Fibroblast of skin of back (primary cell): ENCODE data around the gene PELI2.
A peak's percentile ranks its signal among the peaks of the same experiment; 100 is the strongest.

Experiments
- DNase-seq: peaks from one replicate; pipeline ENCODE4 v3.0.0-alpha.2; 2013

The PELI2 gene

GRCh38 chr14:56175773-56176172 is 57.6 kb downstream of the PELI2 start:
- no peak for DNase-seq

DNA sequence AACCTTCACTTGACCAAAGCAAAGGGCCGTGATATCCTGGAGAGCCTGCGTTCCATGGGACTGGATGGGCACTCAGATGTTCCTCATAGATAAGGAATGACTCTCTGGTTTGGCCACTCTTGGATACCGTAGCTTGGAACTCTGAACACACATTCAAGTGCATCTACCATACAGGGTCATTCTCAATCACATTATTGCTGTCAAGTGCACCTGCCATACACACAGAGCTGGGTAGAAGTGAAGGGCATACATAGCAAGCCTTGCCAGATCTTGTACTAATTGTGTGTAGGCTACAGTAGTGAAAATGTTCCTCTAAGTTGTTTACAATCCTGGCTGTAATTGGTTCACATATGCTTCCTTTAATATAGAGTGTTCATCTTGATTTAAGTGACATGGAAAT is 58.3 kb downstream of the PELI2 start:
- DNase-seq = no peak

- DNase-seq = no peak
These were observed 58.8 kb downstream of the PELI2 start for GRCh38 chr14:56177036-56177435.

DNA sequence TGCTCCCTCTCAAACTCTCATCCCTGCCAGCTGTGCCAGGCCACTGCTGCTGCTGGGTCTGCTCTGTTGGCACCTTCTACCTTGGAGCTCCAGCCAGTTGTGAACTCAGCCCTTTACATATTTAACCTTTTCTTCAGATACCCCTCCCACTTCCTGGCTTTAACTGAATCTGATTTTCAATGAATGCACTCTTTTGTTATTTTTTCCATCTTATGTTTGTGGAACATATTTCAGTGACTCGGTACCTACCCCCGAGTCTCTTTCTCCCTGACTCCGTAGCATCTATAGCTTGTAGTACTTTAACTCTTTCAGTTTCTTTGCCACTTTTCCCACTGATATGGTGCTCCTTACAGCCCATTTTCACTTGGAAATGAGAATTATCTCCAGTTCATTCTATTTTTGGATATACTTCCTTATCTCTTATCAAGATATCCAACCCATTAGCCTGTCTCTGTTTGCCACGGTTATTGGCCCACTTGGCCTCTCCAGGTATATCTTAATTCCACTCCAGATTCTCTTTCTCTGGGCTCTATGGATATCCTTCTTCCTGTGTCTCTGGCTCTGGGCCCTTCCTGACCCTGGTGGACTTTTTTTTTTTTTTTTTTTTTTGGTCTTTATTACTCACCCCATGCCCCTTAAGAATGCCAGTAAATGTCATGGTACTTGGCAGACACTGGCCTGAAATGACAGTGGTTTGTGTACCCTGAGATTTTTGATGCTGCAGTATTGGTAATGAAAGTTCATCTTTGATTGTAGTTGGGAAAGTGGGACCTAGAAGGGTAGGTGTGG is 62.7 kb downstream of the PELI2 start:
- no peak for DNase-seq

DNA sequence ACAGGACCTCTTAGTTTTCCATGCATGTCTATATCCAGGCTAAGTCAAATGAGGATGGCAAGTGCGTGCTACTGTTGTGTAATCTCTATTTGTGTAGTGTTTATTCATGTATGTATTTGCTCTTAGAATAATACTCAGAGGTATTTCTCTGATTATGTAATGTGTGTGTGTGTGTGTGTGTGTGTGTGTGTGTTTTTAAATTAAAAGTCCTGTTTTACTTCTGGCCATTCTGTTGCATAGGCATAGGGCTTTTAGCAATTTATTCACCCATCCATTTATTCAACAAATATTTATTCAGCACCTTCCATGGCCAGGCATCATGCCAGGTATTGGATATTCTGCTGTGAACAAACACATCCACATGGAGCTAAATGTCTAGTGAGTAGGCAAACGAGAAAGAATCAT is 63.5 kb downstream of the PELI2 start:
- no peak for DNase-seq

GRCh38 chr14:56182410-56182809 is 64.2 kb downstream of the PELI2 start:
- no peak for DNase-seq

- no peak for DNase-seq
These were observed 65.5 kb downstream of the PELI2 start for GRCh38 chr14:56183631-56184157.

DNA sequence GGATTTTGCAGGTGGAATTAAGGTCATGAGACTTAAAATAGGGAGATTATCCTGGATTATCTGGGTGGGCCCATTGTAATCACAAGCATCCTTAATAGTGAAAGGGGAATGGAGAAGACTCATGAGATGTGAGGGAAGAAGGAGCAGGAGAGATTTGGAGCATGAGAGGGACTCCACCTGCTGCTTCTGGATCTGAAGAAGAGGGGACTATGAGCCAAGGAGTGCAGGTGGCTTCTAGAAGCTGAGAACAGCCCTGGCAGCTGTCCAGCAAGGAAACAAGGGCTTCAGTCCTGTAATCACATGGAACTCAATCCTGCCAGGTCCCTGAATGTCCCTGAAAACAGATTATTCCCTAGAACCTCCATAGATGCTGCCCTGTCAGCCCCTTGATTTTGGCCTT is 67.8 kb downstream of the PELI2 start:
- DNase-seq = no peak

- DNase-seq = no peak
These were observed 69.5 kb downstream of the PELI2 start for GRCh38 chr14:56187736-56188135.

- peak; percentile 60 for DNase-seq
These were observed 71.1 kb downstream of the PELI2 start for GRCh38 chr14:56189307-56189706.

DNA sequence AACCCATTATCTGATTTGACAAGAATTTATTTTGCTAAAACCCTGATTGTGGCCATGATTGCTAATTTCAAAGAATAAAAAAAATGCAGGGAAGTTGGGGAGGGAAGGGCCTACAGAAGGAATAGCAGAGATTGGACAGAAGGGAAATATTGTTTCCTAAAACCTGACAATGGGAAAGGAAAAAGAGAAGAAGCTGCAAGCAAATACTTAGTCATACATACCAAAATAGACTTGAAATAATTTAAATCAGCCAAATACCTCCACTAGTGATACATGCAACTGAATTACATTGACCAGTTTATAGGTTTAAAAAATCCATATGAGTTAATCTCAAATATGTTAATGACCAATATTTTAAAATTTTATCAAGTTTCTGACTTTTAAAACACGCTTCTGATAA is 75.1 kb downstream of the PELI2 start:
- peak; percentile 50 for DNase-seq

- DNase-seq = no peak
These were observed 75.8 kb downstream of the PELI2 start for GRCh38 chr14:56194042-56194441.

- DNase-seq = no peak
These were observed 77.0 kb downstream of the PELI2 start for GRCh38 chr14:56195223-56195622.

DNA sequence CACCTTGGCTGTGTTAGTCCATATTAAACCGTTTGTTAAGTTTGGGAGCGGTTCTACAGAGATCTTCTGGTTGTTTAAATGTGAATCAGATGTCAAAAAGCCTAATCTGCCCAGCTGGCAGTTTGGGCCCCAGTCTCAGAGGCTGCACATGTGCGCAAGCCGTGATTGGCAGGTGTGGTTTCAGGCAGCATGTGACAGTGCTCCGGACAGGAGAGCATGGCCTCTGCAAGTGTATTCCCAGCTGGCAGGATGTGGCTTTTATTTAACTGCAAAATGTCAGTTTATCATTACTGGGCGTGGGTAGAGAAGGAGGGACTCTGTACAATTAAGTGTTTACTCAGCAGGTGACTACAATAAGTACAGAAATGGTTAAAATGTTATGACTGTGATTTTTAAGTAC is 77.5 kb downstream of the PELI2 start:
- peak; percentile 61 for DNase-seq

- peak; percentile 55 for DNase-seq
These were observed 78.1 kb downstream of the PELI2 start for GRCh38 chr14:56196274-56196673.

DNA sequence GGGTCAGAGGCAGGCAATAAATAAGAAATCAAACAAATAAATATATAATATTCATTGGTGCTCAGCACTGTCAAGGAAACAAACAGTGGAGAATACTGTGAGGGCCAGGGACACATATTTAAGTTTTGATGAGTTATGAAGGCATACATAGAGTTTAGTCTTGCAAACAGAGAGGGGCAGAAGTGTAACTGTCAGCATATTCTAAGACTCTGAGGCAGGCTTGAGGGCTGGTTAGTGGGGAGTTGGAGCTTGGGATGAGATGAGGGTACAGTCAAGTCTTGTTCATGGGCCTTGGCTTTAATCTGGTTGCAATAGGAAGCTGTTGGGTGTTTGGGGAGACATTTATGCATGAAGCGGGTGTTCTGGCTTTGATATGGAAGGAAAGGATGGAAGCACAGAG is 78.9 kb downstream of the PELI2 start:
- DNase-seq = no peak

- DNase-seq = no peak
These were observed 80.2 kb downstream of the PELI2 start for GRCh38 chr14:56198438-56198837.

- peak; percentile 99 for DNase-seq
These were observed 81.1 kb downstream of the PELI2 start for GRCh38 chr14:56199095-56199981.

DNA sequence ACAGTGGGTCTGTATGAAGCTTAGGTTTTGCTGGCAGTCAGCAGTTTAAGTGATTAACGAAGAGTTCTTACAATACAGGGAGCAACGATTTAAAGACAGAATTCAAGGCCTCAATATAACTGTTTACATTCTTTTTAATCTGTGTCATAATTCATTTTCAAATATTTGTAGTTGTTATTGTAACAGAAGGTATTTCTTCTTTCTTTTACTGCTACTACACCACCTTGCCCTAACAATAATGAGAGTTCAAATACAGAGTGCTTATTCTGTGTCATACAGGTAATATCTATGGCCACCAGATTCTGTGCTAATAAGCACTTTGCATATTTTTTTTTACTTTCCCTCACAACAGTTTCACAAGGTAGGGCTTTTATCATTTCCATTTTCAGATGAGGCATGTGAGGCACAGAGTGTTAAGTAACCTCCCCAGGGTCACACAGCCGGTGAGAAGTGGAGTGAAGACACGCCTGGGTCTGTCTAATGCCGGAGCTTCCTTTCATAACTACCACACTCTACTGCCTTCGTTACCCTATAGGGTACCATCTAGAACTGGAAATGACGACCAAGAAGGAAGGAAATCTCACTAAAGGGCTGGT is 81.9 kb downstream of the PELI2 start:
- peak; percentile 50 for DNase-seq

DNA sequence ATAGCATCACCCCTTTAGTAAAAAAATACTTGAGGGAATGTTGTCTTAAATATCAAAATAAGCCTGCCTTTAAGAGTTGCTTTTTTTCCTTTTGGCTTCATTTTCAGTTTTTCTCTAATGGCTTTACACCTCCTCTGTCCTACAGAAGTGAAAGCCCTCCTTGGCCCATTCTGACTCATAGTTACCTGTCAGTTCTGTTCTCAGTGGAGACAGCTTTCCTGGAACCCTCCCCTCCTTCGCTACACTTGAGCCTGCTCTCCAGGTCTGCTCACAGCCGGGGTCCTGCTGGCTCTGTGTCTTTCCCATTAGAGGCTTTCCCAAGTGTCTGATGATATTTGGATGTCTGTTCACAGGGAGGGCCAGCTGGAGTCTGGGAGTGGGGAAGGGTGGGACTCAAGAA is 84.0 kb downstream of the PELI2 start:
- no peak for DNase-seq

GRCh38 chr14:56205881-56206280 is 87.7 kb downstream of the PELI2 start:
- DNase-seq = no peak

DNA sequence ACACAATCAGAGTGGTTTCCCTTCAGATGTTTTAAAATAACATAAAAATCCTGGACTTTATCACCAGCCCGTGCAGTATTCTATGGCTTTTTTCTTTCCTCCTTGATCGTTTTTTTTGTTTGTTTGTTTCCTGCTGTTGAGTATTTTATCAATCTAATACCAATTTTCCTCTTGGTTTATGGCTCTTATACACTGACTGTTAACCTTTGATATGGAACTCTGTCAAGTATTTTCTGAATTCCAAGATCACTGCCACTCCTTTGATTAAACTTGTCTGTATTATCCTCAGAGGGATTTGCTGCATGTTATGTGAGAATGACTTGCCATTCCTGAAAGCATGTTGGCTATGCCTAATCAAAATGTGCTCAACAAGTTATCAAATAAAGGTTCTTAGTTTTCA is 88.4 kb downstream of the PELI2 start:
- no peak for DNase-seq

DNA sequence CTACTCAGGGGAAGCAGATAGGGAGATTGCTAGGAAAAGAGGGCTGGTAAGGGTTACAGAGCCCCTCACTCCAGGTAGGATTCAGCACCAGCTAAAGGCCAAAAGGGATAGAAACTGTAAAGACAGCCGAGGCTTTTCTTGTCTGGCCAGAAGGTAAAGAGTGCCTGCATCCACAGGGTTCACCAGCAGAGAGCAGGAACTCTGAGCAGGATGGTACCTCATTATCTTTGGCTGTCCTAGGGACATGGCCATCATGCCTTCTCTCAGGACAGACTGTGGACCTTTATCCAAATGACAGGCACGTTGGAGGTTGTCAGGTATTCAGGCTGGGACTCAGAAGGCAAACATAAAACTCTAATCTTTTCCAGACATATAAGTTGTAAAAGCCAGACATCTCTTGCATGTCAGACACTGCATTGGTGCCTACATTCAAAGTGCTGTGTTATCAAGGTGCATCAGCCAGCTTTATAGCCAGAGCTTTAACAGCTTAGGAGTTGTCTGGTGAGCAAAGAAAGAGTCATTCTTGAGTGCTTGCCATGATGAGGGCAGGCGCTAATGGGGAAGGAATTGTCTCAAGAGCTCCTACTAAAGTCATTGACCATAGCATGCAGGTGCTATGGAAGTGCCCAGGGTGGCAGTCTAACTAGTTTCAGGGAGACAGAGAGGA is 89.5 kb downstream of the PELI2 start:
- DNase-seq = no peak
